NCI-H524 (cell line): ENCODE results near the gene NREP.

Experiments
- DNase-seq, 2 experiments: peaks; one replicate each; lab custom pipeline; 2025; lab: John Stamatoyannopoulos, UW

NREP gene, protein sequence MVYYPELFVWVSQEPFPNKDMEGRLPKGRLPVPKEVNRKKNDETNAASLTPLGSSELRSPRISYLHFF

DNA sequence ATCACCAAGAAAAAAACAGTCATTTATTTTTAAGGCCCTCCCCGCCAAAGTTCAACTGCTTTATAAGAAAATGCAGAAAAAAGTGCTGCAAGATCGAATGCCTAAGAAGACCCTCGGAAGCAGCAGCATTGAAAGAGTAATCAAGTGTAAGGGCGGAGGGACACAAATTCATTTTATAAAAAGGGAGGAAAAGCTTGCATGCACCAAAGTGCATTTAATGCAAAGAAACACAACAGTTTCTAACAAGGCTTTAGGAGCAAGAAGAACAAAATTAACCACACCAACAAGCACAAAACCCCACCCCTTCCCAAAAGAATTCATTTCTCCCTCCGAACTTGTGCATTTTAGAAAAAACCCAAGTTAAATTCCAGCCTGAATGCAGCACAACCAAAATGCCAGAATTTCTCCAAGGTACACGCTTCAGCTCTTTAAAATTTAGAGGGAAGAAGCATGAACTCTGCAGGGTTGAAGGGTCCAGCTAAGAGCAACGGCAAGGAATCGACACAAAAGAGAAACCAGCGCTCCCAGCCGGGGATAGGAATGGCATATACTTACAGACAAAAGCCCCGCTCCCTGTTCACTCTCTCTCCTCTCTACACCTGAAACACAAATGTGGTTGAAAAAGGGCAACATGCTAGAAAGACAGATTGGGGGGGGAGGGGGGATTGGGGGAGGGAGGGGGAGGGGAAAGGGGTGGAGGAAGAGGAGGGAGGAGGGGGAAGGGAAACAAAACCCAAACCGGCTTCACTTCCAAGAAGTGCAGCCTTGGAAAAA, at the start of gene NREP:
TSS of gene NREP (minus strand) at position 614 of the 774 bp plus-strand sequence. CDS start 1,422 bp downstream, outside the sequence.
- peak; percentile 79 to 91 for DNase-seq

DNA sequence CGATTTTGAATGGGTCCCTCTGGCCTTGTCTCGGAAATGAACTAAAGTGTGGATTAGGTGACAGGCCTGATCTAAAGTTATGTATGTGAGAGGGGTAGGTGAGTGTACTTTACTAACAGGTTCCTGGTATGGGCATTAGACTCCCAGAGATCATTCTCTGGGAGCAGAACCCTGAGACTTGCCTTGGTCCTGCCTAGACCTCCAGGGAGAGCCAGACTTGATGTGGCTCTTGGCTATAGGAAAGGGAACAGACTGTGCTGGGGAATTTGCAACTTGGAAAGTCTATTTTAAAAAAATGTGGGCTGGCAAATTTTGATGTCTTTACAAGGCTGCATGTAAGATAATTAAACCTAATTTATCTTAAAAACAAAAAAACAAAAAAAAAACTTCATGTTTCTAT, 49.8 kb upstream of the NREP start:
- no peak for DNase-seq

DNA sequence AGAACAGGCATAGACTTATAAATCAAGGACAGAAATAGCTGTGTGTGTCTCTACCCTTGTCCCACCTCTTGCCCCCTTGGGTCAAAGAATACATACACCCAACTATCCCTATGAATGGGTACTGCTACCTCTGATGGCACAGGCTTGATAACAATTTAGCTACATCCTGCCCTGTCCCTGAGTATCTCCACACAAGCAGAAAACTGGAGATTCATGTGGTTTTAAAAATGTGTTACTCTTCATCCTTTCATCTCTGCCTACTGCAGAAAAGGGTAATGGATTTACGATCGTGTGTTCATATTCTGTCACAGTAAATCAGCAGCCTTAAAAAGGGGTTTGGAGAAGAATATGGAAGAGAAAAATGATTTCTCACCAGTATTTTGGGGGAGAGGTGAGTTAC, 49.2 kb upstream of the NREP start:
- no peak for DNase-seq

DNA sequence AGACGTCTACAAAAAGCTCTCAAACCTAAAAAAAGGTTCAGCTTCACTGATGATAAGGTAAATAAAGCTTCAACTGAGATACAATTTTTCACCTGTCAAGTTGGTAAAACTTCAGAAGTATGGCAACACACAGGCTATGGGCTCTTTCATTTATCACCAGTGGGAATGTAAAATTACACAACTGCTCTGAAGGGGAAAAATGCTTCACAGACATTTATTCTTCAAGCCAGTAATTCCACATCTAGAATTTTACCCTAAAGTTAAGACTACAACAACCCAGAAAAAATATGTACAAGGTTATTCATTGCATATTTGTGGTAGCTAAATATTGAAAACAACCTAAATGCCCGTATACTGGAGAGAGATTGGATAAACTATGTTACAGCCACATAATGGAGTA, 48.1 kb upstream of the NREP start:
- no peak for DNase-seq

DNA sequence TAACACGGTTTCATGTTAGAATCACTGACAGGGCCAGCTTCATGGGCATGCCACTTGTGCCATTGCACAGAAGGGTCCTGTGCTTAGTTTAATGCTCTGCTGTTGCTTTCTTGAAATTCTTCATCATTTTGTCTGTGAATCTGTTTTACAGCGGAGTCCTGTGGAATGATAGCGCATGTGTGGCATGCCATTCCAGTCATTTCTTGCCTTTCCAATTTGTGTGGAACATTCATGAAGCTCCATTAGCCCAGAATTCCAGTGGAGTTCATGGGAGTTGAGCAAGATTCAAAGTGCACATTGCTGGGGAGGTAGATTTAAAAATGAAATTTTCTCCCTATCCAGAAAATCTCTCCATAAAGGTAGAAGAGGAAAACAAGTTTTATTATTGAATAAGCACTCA, 43.4 kb upstream of the NREP start:
- DNase-seq, result no peak

DNA sequence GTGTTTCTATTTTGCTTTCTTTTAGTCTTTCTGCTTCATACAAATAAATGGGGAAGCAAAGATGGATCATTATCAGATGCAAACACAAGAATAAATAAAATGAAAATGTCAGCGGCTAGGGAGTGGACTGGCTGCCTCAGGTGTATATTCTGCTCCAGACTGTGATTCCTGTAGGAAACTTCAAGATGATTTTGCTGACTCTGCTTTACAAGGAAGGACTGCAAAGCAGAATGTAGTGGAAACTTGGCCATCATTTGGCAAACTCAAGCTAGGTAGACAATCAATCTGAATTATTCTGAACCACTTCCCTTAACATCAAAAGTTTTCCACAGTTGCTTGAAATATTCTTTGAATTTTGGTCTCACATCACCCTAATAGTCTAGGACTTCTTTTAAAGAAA, 38.1 kb upstream of the NREP start:
- no peak for DNase-seq

DNA sequence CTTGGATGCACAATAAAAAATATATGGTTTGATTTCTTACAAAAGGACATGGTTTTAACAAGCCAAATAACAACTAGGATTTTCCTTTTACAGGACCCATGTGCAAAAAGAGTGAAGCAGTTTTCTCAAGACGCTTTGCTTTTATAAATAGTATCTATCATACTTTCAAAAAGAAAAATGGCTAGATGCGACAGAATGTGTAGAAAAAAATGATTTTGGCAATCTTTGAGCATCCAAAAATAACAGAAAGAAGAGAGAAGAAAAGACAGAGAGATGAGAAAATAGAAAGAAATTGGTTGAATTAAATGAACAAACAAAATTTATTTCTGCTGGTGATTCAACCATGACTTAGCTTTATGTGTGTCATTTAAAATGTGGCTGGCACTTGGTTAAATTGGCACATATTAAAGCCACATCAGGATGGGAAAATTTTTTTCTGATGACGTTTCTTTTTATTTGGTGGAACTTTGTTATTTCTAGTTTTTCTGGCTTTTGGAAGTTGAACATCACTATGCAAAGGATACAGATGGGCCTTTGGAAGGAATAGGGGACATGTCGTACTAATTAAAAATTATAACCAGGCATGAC, 35.6 kb upstream of the NREP start:
- DNase-seq, result no peak

DNA sequence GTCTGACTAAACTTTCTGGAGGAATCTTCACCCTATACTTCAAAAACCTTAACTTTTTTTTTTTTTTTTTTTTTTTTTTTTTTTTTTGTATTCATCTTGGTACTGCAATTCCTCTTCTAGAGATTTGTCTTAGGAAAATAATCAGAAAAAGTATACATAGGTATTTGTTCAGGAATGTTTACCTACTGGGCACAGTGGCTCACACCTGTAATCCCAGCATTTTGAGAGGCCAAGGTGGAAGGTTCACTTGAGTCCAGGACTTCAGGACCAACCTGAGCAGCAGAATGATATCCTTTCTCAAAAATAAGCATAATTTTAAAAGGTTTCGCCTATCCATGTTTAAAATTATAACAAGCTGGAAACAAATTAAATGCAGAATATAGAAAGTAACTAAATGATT, 33.3 kb upstream of the NREP start:
- DNase-seq, result no peak

DNA sequence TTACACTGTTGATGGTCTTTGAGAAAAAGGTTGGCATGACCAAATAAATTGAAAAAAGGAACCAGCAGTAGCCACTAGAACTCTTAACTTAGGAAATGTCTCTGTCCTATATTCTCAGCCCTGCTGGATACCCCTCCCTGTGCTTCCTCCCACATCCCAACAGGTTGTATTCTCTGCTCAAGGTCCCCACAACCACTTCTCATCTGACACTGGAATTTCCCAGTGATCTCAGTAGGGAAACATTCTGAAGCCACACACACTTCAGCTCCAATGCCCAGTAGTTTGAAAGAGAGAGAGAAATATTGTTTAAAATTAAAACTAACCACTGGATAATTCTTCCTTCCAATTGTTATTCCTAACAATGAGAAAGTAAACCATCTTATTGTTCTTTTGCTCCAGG, 30.0 kb upstream of the NREP start:
- DNase-seq, result no peak

DNA sequence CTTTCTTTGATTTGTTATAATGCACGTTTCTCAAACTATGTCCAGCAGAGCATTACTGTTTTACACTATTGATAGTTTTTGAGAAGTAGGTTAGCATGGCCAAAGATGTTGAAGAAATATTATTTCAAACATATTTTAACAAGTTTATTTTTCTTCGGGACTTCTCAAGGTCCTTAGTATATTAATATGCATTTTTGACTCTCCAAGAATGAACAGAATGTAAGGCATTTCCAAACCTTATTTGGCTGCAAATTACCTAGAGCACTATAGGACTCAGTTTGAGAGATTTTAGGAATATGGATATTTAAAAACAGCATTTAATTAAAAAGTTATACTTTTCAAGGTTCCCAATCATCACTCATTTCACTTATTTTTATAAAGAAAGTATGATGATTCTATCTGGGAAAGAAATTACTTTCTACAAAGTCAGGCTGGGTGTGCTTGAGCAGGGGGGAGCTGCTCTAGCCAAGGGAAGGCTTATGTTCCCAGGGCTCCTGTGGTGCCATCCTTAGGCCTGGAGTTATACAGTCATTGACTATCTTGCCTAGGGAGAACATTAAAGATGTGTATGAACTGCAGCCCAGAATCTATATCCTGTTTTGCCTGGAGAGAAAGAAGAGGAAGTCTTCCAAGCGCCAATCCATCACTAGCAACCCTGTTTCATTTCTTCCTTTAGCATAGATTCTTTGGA, 27.6 kb upstream of the NREP start:
- DNase-seq, result no peak

DNA sequence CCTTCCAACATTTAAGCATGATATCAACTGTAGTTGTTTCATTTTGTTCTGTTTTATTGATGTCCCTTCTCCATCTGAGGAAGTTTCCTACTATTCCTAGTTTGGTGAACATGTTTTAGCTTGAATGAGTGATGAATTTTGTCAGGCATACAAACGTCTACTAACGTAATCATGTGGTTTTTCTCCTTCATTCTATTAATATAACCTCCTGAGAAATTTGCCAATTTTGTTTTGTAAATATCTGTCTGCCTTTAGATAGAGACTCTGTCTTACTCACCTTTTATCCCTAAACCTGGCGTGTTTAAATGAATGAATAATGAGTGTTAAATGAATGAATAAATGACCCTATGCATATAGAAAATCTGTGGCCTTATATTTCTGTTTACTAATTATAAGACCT, 26.5 kb upstream of the NREP start:
- no peak for DNase-seq

DNA sequence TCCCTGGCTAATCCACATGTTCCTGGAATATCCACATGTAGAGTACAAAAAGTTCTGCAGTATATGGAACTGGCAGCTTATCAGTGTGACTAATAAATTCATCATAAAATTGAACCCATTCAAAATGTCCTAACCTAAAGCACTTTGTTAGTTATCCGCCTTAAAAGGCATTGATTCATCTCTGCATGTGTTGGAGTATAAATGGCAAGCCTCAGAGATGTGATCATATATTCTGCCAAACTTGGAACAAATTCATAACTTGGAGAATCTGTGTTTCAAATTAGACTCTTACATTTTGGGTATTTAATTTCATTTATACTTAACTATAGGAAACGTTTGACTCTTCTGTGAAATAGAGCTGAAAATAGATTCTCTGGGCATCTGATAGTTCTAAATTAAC, 25.2 kb upstream of the NREP start:
- no peak for DNase-seq

DNA sequence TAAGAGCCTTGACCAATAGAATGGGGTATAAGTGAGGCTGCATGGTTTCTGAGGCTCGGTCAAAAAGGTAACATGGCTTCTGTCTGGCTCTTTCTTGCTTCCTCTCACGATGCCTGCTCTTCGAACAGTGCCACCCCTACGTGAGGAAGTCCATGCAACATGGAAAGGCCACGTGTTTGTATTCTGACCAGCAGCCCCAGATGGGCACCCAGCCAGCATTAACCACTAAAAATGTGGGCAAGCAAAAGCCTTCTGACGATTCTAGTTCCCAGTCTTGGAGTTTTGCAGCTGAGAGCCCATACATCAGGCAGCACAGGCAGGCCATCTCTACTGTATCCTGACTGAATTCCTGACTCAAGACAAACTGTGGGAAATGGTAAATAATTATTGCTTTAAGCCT, 24.2 kb upstream of the NREP start:
- no peak for DNase-seq

DNA sequence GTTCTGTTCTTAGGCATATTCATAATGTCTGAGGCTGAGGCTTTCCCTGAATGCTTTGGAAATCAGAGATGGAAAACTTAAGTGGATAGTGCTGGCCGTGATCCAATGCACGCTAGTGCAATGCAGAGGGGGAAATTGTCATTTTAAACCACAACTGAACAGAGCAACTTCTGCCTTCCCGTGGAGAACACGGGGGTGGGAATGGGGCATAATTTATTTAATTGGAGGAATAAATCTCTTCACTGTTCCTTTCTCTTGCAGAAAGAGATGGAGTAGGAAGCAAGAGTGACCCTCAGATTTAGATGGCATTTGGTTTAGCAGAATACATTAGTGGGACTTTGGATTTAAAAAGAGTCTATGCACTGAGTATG, 22.9 kb upstream of the NREP start:
- DNase-seq, result peak in 1 of 2 experiments; percentile 45

DNA sequence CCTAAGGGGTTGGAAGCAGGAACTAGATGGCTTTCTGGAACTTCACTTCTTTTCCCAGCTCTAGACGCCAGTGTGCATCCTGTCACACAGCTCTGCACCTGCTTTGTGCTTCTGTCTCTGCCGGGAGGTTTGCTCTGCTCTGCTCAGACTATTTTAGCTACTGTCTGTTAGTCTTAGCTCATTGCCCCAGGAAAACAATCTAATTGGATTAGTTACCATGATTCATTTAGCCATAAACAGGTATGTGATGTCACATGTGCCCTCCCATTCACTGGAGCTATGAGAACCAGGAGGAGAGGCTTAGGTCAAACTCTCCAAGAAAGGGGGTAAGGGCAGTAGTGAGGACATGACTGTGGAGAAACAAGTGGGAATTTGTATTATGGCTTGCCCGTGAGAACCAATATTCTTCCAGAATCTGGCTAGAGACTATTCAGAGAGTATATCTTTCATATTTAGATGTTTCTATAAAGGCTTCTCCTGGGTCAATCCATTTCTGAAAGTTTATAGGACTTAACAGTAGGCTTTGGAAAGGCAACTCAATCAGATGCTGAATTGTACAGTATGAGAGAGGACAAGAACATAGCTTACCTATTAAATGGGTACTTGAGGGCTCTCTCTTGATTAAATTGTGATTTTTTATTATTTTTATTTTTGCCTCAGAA, 22.4 kb upstream of the NREP start:
- no peak for DNase-seq

DNA sequence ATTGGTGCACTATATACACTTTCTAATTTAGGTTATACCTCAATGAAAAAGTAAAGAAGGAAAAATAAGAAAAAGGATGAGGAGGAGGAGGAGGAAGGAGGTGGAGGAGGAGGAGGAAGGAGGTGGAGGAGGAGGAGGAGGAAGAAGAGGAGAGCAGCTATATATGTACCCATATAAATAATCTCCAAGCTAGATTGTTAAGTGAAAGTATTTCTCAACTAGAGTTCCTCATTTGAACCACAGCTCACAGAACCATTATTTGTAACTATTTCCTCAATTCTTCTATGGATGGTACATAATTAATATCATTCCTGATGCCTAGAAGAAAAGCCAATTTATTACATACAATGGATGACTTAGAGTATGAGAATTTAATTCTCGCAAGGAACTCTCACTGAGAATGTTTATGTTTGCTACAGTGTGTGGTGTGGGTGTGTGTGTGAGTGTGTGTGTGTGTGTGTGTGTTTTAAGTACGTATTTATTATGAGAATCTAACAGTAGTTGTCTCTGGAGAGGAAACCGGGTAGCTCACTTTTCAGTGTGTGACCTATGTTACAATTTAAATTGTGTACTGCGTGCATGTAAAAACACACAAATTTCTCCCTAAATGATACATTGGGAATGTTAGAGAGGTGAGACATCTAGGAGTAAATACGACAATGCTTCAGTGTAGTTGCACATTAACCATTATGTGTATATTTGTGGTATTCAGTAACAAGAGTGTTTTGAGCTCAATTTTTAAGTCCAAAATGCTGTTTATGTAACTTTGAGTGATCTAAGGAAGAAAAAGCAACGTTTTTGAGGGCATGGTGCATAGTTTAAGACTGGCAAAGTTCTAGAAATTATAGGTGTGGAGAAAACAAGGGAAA, 20.2 kb upstream of the NREP start:
- DNase-seq, result no peak

DNA sequence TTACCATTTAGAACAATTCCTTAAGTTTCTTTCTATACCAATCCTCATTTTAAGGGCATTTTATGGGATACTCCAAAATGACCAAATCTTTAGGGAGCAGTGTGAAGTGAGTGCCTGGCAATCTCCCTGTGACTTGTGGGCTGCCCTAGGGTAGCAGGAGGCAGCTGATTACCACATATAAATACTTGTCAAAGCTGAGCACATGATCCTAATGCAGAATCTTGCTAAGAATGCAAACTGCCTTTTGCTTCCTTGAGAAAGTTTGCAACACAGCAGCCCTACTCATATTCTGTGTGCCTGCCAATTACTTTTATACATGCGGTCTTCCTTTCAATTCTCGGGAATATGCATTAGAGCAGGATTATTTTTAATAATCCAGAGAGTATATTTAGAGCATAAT, 18.2 kb upstream of the NREP start:
- DNase-seq, result peak in 1 of 2 experiments; percentile 2

DNA sequence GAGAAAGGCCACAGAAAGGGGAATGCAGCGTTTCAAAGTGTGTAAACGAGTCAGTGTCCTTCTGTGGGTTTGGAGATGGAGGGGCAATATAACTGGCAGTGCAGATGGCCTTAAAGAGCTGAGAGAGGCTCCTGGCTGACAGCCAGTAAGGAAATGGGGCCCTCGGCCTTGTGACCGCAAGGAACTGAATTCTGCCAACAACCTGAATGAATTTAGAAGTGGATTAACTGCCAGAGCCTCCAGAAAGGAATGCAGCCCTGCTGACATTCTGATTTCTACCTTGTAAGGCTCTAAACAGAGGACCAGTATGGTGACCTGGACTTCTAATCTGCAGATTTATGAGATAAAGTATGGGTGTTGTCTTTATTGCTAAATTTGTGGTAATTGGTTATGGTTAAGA, 17.5 kb upstream of the NREP start:
- DNase-seq, result peak; percentile 91 to 95

DNA sequence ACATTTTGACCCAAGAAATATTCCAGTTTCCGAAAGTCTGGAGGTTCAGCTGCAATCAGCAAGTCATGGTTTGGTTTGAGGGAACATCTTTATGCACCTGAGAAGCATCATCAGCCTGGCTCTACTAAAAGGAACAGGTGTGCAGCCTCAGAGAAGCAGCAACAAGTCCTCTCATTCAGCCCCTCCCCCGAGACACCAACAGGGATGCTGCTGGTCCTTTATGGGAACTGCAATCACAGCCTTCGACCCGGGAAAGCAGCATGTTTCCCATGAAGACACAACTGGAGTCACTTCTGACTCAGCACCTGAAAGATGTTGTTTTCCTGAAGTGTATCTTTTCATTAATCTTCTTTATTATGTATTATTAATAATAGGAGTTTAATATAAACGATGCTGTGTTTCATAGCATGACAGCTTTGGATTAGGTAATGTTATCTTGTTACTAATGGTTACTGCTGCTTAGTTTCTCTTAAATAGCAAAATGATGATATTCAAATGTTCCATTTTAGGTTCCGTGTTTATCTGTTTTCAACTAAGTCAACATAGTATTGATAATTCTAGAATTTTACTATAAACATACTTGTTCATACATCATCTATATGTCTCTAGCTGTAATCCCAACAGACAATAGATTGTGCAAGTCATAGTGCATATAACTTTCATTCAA, 15.6 kb upstream of the NREP start:
- peak; percentile 39 to 42 for DNase-seq

DNA sequence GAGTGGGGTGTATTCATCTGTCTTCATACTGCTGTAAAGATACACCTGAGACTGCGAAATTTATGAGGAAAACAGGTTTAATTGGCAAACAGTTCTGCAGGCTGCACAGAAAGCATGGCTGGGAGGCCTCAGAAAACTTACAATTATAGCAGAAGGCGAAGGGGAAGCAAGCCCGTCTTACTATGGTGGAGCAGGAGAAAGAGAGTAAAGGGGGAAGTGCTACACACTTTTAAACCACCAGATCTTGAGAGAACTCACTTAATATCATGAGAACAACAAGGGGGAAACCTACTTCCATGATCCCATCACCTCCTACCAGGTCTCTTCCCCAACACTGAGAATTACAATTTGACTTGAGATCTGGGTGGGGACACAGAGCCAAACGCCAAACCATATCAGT, 12.5 kb upstream of the NREP start:
- no peak for DNase-seq
